ENCODE results near the gene ZCWPW2.

ZCWPW2 gene

DNA sequence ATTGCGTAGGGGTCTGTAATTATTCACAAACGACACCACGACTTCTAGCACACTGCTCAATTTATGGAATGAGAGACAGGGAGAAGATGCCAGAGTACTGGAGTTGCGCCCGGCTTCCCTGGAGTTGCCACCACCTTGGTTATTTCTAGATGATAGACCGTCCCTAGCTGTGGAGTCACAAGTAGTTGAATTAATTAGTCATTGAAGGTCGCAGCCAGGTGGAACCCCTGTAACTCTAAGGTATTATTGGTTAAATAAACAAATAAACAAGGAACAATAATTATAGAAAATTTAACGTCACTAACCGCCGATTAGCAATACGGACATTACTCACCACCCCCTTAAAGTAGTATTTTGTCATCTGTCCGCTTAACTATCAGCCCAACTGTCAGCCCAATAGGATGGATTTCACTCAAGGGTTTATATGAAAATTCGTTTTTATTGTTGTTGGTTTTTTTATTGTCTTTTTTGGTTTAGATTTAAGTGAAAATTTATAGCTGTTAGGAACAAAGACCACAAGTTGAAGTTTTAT lies 1.0 kb downstream of the ZCWPW2 start:
- TF ChIP-seq, protein P1, sequence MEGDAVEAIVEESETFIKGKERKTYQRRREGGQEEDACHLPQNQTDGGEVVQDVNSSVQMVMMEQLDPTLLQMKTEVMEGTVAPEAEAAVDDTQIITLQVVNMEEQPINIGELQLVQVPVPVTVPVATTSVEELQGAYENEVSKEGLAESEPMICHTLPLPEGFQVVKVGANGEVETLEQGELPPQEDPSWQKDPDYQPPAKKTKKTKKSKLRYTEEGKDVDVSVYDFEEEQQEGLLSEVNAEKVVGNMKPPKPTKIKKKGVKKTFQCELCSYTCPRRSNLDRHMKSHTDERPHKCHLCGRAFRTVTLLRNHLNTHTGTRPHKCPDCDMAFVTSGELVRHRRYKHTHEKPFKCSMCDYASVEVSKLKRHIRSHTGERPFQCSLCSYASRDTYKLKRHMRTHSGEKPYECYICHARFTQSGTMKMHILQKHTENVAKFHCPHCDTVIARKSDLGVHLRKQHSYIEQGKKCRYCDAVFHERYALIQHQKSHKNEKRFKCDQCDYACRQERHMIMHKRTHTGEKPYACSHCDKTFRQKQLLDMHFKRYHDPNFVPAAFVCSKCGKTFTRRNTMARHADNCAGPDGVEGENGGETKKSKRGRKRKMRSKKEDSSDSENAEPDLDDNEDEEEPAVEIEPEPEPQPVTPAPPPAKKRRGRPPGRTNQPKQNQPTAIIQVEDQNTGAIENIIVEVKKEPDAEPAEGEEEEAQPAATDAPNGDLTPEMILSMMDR (conservative IDR thresholded peaks at IDR 0.05; ENCODE audit: low read depth, low read length) = no peak
- H3K4me3 ChIP-seq (ENCODE audit: low read depth, low read length) = peak overlapping the region; percentile 81
- DNase-seq (ENCODE audit: low read depth) = peak; percentile 26

DNA sequence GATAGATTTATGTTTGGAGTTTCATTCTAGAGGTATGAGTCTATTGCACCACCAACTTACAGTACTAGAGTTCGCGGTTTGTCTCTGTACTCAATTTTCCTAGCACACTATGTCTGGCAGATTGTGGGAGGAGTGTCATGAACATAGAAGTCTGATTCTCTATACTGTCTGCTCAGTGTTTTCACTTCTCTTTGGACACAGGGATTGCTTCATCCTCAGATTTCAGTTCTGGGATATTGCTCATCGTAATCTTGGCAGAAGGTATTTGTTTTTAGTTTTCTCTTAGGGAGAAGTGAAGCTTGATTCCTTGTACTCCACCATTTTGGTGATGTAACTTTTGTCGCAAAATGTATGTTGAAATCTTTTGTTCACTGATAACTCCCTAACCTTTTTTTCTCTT lies 27.9 kb downstream of the ZCWPW2 start:
- TF ChIP-seq, protein P1 (conservative IDR thresholded peaks at IDR 0.05; ENCODE audit: low read depth, low read length) = no peak
- peak; percentile 74 for DNase-seq (ENCODE audit: low read depth)
- no peak overlapping the region for H3K4me3 ChIP-seq (ENCODE audit: low read depth, low read length)

DNA sequence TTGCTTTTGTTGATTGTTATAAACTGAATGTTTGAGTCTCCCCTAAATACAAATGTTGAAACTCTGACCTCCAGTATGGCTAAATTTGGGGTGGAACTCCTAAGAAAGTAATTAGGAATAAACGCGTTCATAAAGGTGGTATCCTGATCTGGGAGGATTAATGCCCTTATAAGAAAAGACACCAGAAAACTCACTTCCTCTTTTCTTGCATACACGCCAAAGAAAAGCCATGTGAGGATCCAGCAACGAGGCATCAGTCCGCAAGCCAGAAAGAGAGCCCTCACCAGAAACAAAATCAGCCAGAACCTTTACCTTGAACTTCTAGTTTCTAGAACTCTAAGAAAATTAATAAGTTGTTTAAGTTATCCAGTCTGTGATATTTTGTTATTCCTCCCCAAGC lies 37.5 kb downstream of the ZCWPW2 start:
- TF ChIP-seq, protein P1 (conservative IDR thresholded peaks at IDR 0.05; ENCODE audit: low read depth, low read length) = no peak
- no peak for DNase-seq (ENCODE audit: low read depth)
- no peak overlapping the region for H3K4me3 ChIP-seq (ENCODE audit: low read depth, low read length)

DNA sequence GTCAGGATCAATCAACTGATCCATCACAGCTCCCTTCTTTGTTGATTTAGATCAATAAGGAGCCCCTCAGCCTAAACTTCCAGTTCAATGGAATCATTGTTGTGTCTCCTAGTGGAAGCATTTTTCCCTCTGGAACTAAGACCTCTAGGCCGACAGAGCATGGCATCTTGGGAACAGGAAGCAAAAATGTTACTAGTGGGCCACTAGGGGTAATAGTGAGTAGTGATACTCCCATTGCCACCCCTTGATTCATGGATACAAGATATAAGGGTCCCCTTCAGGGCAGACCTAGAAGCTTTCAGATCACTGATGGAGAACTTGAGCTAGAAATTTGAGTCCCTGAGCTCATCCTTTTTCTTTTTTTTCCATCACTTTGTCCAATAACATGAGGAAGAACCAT lies 40.5 kb downstream of the ZCWPW2 start:
- TF ChIP-seq, protein P1 (conservative IDR thresholded peaks at IDR 0.05; ENCODE audit: low read depth, low read length) = no peak
- no peak overlapping the region for H3K4me3 ChIP-seq (ENCODE audit: low read depth, low read length)
- DNase-seq (ENCODE audit: low read depth) = no peak

DNA sequence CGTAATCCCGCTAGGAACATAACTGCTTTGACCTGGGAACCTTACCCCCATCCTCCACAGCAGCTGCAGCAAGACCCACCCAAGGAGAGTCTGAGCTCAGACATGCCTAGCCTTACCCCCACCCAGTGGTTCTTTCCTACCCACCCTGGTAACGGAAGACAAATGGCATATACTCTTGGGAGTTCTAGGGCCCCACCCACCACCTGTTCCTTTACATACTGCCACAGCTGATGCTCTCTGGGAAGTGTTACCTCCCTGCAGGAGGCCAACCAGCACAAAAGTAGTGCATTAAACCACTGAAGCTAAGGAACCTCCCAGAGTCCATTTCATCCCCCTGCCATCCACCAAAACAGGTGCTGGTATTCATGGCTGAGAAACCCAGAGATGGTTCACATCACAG lies 50.7 kb downstream of the ZCWPW2 start:
- DNase-seq (ENCODE audit: low read depth) = no peak
- TF ChIP-seq, protein P1 (conservative IDR thresholded peaks at IDR 0.05; ENCODE audit: low read depth, low read length) = no peak
- no peak overlapping the region for H3K4me3 ChIP-seq (ENCODE audit: low read depth, low read length)

DNA sequence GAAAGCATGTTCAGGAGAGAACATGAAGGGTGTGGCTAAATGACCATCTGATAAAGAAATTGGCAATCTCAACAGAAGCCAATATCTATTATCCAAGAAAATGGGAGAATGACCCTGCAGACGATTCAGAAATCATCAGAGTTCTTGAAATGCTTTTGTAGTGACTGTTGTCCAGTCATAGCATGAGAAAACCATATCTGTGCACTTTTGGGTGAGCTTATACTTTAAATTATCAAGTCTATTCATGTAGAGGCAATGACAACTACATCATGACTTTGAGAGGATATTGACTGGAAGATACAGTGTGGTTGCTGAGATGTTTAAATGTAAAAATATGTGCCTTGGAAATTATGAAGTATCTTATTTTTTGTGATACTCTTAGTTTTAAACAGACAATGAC lies 57.7 kb downstream of the ZCWPW2 start:
- TF ChIP-seq, protein P1 (conservative IDR thresholded peaks at IDR 0.05; ENCODE audit: low read depth, low read length) = no peak
- H3K4me3 ChIP-seq (ENCODE audit: low read depth, low read length) = no peak overlapping the region
- DNase-seq (ENCODE audit: low read depth) = no peak

DNA sequence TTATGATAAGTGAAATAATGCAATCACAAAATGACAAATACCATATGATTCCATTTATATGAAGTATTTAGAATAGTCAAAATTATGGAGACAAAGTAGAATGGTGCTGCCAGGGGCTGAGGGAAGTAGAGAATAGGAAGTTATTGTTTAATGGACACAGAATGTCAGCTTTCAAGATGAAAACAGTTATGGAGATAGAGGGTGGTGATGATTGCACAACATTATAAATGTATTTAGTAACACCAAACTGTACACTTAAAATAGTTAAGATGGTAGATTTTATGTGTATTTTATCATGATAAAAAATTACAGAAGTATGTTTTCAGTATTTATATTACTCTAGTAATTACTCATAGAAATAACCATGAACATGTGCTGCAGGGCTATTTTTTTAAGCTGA lies 100.9 kb downstream of the ZCWPW2 start:
- no peak for DNase-seq (ENCODE audit: low read depth)
- no peak overlapping the region for H3K4me3 ChIP-seq (ENCODE audit: low read depth, low read length)
- TF ChIP-seq, protein P1 (conservative IDR thresholded peaks at IDR 0.05; ENCODE audit: low read depth, low read length) = no peak

Measured in choroid plexus epithelial cell (primary cell).